HepG2 (cell line): ENCODE data around the gene ZNF530. TPM values are rescaled to one million over a fixed set of nuclear protein-coding genes. Genes with fewer than 3 reads are reported as not detected.

Source experiments
- CAMTA2 ChIP-seq: sonication (generic); formaldehyde crosslinking; IDR thresholded peaks from 2 replicates; pipeline ENCODE4 v1.4.0; 2020; ENCODE audit warnings: mild to moderate bottlenecking, missing genetic modification reagents, borderline replicate concordance
- EEA1 ChIP-seq: sonication (generic); formaldehyde crosslinking; IDR thresholded peaks from 2 replicates; pipeline ENCODE4 v1.5.1; 2020; ENCODE audit warnings: mild to moderate bottlenecking, missing genetic modification reagents, borderline replicate concordance
- ETV5 ChIP-seq: IDR thresholded peaks from 2 replicates; pipeline ENCODE4 v1.6.1; 2018; ENCODE audit warnings: missing biosample characterization, missing genetic modification reagents, inconsistent platforms, borderline replicate concordance
- FOSL2 ChIP-seq: sonication (generic); formaldehyde crosslinking; IDR thresholded peaks from 2 replicates; pipeline ENCODE4 v1.4.0; 2020; ENCODE audit warnings: missing genetic modification reagents
- HOXA5 ChIP-seq: sonication (generic); formaldehyde crosslinking; IDR thresholded peaks from 2 replicates; pipeline ENCODE4 v1.4.0; 2020; ENCODE audit warnings: missing genetic modification reagents
- MLX ChIP-seq: IDR thresholded peaks from 2 replicates; pipeline ENCODE4 v1.6.1; 2016
- NFIB ChIP-seq: sonication (generic); formaldehyde crosslinking; IDR thresholded peaks from 2 replicates; pipeline ENCODE4 v1.9.0; 2021; ENCODE audit warnings: missing genetic modification reagents, mild to moderate bottlenecking, borderline replicate concordance
- SOX5 ChIP-seq: IDR thresholded peaks from 2 replicates; pipeline ENCODE4 v1.6.1; 2016; ENCODE audit warnings: borderline replicate concordance
- TBL1XR1 ChIP-seq: fragments of 150-350 bp; IDR thresholded peaks from 2 replicates; pipeline ENCODE4 v1.6.1; 2014; ENCODE audit warnings: borderline replicate concordance, low read length; ENCODE audit not compliant: partially characterized antibody
- TBX2 ChIP-seq: sonication (generic); formaldehyde crosslinking; IDR thresholded peaks from 2 replicates; pipeline ENCODE4 v1.5.0; 2020; ENCODE audit warnings: missing genetic modification reagents, mild to moderate bottlenecking, borderline replicate concordance
- THYN1 ChIP-seq: sonication (generic); formaldehyde crosslinking; IDR thresholded peaks from 2 replicates; pipeline ENCODE4 v1.8.1; 2023; ENCODE audit warnings: low read depth, mild to moderate bottlenecking, moderate library complexity, missing genetic modification reagents, borderline replicate concordance
- TSC22D2 ChIP-seq: sonication (generic); formaldehyde crosslinking; IDR thresholded peaks from 2 replicates; pipeline ENCODE4 v1.5.1; 2020; ENCODE audit warnings: missing genetic modification reagents, mild to moderate bottlenecking, borderline replicate concordance
- ZBTB2 ChIP-seq: sonication (generic); formaldehyde crosslinking; IDR thresholded peaks from 2 replicates; pipeline ENCODE4 v1.8.0; 2022; ENCODE audit warnings: low read depth, missing genetic modification reagents
- ZNF225 ChIP-seq: sonication (generic); formaldehyde crosslinking; IDR thresholded peaks from 2 replicates; pipeline ENCODE4 v1.4.0; 2020; ENCODE audit warnings: mild to moderate bottlenecking, missing genetic modification reagents
- ZNF234 ChIP-seq: sonication (generic); formaldehyde crosslinking; conservative IDR thresholded peaks from 2 replicates; pipeline ENCODE4 v1.5.1; 2020; ENCODE audit warnings: mild to moderate bottlenecking, missing genetic modification reagents
- ZNF503 ChIP-seq: sonication (generic); formaldehyde crosslinking; IDR thresholded peaks from 2 replicates; pipeline ENCODE4 v1.4.0; 2020; ENCODE audit warnings: missing genetic modification reagents
- ZNF704 ChIP-seq: sonication (generic); formaldehyde crosslinking; IDR thresholded peaks from 2 replicates; pipeline ENCODE4 v1.8.1; 2023; ENCODE audit warnings: mild to moderate bottlenecking, inconsistent platforms, moderate library complexity, missing genetic modification reagents, borderline replicate concordance
- ZSCAN31 ChIP-seq: sonication (generic); formaldehyde crosslinking; IDR thresholded peaks from 2 replicates; pipeline ENCODE4 v1.5.0; 2020; ENCODE audit warnings: low read depth, mild to moderate bottlenecking, missing genetic modification reagents
- polyA plus RNA-seq, 8 experiments: library from polyadenylated mRNA; depleted of rRNA in 3 of 8; stranded (reverse) in 7 of 8; unstranded in 1 of 8; fragments of >200 nt; fragmentation: Illumina TruSeq in 4 of 8; extraction: Trizol in 4 of 8; gene quantifications; 2 replicates each; pipeline versions ENCODE4 v1.2.1 to v1.2.3, GENCODE V29; 2011 to 2016; ENCODE audit warnings: low read depth in 4 of 8, missing spikeins in 1 of 8, mixed read lengths in 1 of 8; ENCODE audit not compliant: insufficient read depth in 1 of 8
- total RNA-seq, 5 experiments: library from RNA; depleted of rRNA; stranded (reverse); fragments of >200 nt; fragmentation: Illumina TruSeq; extraction: Trizol; gene quantifications; 2 replicates each; pipeline ENCODE4 v1.2.3, GENCODE V29; 2016; ENCODE audit warnings: low read depth in 1 of 5
- TF ChIP-seq, protein P1 (sequence below): sonication (generic); formaldehyde crosslinking; IDR thresholded peaks from 2 replicates; pipeline ENCODE4 v1.5.0; 2020; ENCODE audit warnings: missing genetic modification reagents, mild to moderate bottlenecking, borderline replicate concordance

ZNF530 gene
- total and polyA plus RNA-seq, 2 of the 13 experiments (the other 11 are each of a cell fraction or from before 2014, with no cell fraction given) = 1.1 to 7.8 TPM

DNA sequence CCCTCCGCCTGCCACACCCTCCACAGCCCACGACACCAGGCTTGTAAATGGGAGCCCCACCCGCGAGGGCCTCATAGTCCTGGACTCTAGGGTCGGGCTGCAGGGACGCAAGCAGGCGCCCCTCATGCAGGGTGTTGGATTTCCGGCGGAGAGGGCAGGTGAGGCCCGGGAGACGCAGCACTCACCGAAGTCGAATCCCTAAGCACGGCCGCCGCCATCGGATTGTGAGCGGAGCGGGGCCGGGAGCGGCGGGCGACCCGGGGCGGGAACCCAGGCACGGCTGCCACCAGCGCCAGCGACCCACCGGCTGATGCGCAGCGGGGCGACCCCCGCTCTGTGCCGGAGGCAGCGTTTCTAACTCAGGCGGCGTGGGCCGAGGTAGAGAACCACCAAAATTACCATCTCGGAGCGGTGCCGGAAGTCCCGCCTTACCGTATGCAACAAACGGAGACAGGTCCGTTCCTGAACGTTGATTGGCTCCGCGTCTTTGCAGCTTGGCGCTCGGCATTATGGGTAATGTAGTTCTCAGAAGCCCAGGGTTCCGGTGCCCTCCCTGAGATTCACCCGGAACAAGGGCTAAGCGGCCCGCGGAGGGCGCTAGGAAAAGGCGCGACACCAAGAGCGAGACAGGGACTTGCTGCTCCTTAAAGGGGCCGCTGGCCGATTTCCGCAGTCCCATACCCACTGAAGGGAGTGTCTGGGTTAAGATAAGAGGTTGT lies 21.0 kb upstream of the ZNF530 start, which contains the start of gene ZNF416 (continued):
- no peak for TF ChIP-seq TSC22D2 (CRISPR knock-in tag)
- no peak for TF ChIP-seq MLX (CRISPR knock-in tag)
- no peak for TF ChIP-seq ZNF234 (CRISPR knock-in tag)
- peak; percentile 77; the same call in 1 of the 2 replicates for TF ChIP-seq ETV5 (CRISPR knock-in tag)
- no peak for TF ChIP-seq NFIB
- TF ChIP-seq ZNF225 (CRISPR knock-in tag) = peak; percentile 60; the same call in 1 of the 2 replicates
- TF ChIP-seq FOSL2 (CRISPR knock-in tag) = peak; percentile 23; the same call in 1 of the 2 replicates
- 0 out of 2 replicates have a peak, but pooled peaks have one; percentile 39 for TF ChIP-seq CAMTA2
- TF ChIP-seq TBX2 = peak; percentile 32; the same call in 1 of the 2 replicates
- TF ChIP-seq ZSCAN31 (CRISPR knock-in tag) = peak; percentile 57; the same call in 1 of the 2 replicates
- 0 out of 2 replicates have a peak, but pooled peaks have one; percentile 5 for TF ChIP-seq SOX5 (CRISPR knock-in tag)
- no peak for TF ChIP-seq THYN1 (CRISPR knock-in tag)
- TF ChIP-seq HOXA5 (CRISPR knock-in tag) = peak; percentile 91
- no peak for TF ChIP-seq ZBTB2
- peak; percentile 78; the same call in 1 of the 2 replicates for TF ChIP-seq ZNF704
- no peak for TF ChIP-seq EEA1 (CRISPR knock-in tag)
- TF ChIP-seq TBL1XR1 = peak; percentile 32
- TF ChIP-seq, protein P1, sequence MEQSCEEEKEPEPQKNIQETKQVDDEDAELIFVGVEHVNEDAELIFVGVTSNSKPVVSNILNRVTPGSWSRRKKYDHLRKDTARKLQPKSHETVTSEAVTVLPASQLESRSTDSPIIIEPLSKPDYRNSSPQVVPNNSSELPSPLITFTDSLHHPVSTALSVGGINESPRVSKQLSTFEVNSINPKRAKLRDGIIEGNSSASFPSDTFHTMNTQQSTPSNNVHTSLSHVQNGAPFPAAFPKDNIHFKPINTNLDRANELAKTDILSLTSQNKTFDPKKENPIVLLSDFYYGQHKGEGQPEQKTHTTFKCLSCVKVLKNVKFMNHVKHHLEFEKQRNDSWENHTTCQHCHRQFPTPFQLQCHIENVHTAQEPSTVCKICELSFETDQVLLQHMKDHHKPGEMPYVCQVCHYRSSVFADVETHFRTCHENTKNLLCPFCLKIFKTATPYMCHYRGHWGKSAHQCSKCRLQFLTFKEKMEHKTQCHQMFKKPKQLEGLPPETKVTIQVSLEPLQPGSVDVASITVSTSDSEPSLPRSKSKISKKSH (CRISPR knock-in tag) = no peak; the same call in 1 of the 2 replicates
- 0 out of 2 replicates have a peak, but pooled peaks have one; percentile 26 for TF ChIP-seq ZNF503
